Measurements from ENCODE around the gene ELOVL5. TPM values are rescaled to one million over a fixed set of nuclear protein-coding genes. Genes with fewer than 3 reads are reported as not detected.

ELOVL5 gene, protein sequence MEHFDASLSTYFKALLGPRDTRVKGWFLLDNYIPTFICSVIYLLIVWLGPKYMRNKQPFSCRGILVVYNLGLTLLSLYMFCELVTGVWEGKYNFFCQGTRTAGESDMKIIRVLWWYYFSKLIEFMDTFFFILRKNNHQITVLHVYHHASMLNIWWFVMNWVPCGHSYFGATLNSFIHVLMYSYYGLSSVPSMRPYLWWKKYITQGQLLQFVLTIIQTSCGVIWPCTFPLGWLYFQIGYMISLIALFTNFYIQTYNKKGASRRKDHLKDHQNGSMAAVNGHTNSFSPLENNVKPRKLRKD
- 72.3 and 89.2 TPM in 2 replicates for total RNA-seq

DNA sequence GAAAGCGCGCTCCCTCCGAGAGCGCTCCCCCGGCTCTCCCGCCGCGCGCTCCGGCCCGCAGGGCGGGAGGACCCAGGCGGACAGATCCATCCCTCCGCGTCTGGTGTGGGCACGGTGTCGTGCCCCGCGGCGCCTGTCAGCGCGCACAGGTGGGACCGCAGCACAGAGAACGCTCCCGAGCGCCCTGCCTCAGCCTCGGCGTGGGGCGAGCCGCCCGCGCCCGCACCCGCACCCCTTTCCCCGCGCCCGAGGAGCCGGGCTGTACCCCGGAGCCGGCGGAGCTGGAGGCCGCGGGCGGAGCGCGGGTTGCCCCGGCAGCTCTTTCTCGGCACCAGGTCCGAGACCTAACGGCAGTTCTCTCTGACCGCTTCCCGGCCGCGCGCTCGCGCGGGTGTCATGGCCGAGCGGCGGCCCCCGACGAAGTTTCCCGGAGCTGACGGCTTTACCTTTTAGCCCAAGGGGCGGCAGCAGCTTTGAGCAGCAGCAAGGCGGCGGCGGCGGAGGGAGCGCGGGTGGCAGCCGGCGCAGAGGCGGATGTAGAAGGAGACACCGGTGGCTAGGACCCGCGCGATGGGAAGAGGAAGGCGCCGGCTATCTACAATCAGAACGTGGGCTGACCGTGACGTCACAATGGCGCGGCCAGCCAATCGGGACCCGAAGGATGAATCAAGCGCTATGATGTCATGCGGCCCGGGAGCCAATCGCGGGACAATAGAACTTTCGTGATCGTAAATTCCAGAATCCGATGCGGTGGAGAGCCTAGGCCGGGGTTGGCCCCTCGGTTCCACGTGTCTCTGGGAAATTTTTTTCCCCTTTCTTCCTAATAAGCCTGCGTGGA, at the start of gene ELOVL5:
TSS of gene ELOVL5 (minus strand) at position 580 of the 838 bp plus-strand sequence. CDS start 53,251 bp downstream, outside the sequence.

Other genes with a start within 250 kb of the ELOVL5 start
- not detected in 2 replicates for gene GCM1, start 200.1 kb downstream of the ELOVL5 start, total RNA-seq
- gene GCLC, start 196.2 kb upstream of the ELOVL5 start, total RNA-seq = 20.7 and 24.1 TPM in 2 replicates